Activated T-helper 1 cell treated with Interleukin-2 at 50 U/mL for 16 hours (primary cell): ENCODE measurements around the gene SLC52A1.

Source experiments
- DNase-seq: peaks from one replicate; pipeline ENCODE4 v3.0.0-alpha.2; 2020; ENCODE audit warnings: low read depth

SLC52A1 gene

GRCh38 chr17:4987767-4988567 is 47.3 kb downstream of the SLC52A1 start:
- DNase-seq = no peak

DNA sequence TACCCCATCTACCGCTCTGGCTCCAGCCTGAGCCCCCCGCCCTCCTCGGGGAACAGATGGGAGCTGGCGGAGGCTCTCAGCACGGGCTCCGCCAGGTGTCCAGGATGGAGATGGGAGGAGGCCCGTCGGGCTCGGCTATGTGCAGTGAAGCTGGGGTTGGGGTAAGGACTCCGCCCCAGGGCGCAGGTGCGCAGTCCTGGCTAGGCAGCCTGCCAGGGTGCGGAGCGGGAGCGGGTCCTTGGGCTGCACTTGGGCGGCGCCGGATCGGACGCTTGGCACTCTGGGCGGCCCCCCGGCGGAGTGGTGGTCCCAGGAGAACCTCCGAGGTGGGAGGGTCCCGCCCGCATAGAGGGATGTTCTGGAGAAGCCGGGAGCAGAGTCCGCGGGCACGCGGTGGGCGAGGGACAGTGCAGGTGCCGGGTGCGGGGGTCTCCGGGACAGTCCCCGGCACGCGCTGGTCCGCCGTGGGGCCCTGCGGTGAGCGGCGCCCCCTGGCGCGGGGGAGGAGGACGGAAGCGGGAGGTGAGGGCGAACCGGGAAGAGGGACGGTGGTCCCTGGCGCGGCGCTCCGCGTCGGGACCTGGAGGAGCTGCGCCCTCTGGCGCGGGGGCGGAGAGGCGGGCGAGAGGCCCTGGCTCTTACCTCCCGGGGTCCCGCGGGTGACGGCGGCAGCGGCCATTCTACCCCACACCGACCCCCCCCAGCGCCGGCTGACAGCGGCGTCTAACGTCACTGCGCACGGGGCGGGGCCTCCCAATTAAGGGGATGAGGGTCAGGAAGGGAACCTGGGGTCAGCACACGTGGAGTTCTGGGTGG is 48.1 kb downstream of the SLC52A1 start, which contains the start of gene CAMTA2:
Gene CAMTA2 (minus strand): TSS at position 725 of the 816 bp plus-strand sequence. CDS start 1,453 bp downstream, outside the sequence.
- DNase-seq = peak; percentile 81

- DNase-seq = no peak
These were observed 48.8 kb downstream of the SLC52A1 start for GRCh38 chr17:4986403-4986802.
